LNCAP (cell line): Measurements from ENCODE around the gene MPP4.

ENCODE experiments used
- TF ChIP-seq, protein P1 (sequence below): fragments of 450-650 bp; IDR thresholded peaks from 2 replicates; pipeline ENCODE4 v1.5.1; 2017; ENCODE audit warnings: mild to moderate bottlenecking

The MPP4 gene

GRCh38 chr2:201654616-201655384 is 43.6 kb downstream of the MPP4 start:
- TF ChIP-seq, protein P1, sequence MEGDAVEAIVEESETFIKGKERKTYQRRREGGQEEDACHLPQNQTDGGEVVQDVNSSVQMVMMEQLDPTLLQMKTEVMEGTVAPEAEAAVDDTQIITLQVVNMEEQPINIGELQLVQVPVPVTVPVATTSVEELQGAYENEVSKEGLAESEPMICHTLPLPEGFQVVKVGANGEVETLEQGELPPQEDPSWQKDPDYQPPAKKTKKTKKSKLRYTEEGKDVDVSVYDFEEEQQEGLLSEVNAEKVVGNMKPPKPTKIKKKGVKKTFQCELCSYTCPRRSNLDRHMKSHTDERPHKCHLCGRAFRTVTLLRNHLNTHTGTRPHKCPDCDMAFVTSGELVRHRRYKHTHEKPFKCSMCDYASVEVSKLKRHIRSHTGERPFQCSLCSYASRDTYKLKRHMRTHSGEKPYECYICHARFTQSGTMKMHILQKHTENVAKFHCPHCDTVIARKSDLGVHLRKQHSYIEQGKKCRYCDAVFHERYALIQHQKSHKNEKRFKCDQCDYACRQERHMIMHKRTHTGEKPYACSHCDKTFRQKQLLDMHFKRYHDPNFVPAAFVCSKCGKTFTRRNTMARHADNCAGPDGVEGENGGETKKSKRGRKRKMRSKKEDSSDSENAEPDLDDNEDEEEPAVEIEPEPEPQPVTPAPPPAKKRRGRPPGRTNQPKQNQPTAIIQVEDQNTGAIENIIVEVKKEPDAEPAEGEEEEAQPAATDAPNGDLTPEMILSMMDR: no peak

GRCh38 chr2:201653221-201653620 is 45.2 kb downstream of the MPP4 start:
- TF ChIP-seq, protein P1: no peak

- TF ChIP-seq, protein P1: no peak
Observed at GRCh38 chr2:201649442-201649841, 49.0 kb downstream of the MPP4 start.

GRCh38 chr2:201647431-201647830 is 51.0 kb downstream of the MPP4 start:
- TF ChIP-seq, protein P1: no peak

- TF ChIP-seq, protein P1: no peak
Observed at GRCh38 chr2:201644001-201644400, 54.4 kb downstream of the MPP4 start.

- TF ChIP-seq, protein P1: no peak
Observed at GRCh38 chr2:201643216-201643890, 55.1 kb downstream of the MPP4 start, which contains the start of gene TMEM237. Gene TMEM237 (minus strand): TSS chr2:201643503. CDS start chr2:201643400, 103 bp downstream.

GRCh38 chr2:201642579-201643215 is 55.7 kb downstream of the MPP4 start:
- TF ChIP-seq, protein P1: no peak
